ENCODE data around the gene MANEA.

- TF ChIP-seq EZH2phosphoT487 (IDR thresholded peaks at IDR 0.05; ENCODE audit: low read length), result no peak
- no peak for TF ChIP-seq CTCF (IDR thresholded peaks at IDR 0.05; ENCODE audit: low read length)
Measured at GRCh38 chr6:95654176-95654575, 76.8 kb downstream of the MANEA start.
